ENCODE data around the gene MAP4K2.

Gene MAP4K2

DNA sequence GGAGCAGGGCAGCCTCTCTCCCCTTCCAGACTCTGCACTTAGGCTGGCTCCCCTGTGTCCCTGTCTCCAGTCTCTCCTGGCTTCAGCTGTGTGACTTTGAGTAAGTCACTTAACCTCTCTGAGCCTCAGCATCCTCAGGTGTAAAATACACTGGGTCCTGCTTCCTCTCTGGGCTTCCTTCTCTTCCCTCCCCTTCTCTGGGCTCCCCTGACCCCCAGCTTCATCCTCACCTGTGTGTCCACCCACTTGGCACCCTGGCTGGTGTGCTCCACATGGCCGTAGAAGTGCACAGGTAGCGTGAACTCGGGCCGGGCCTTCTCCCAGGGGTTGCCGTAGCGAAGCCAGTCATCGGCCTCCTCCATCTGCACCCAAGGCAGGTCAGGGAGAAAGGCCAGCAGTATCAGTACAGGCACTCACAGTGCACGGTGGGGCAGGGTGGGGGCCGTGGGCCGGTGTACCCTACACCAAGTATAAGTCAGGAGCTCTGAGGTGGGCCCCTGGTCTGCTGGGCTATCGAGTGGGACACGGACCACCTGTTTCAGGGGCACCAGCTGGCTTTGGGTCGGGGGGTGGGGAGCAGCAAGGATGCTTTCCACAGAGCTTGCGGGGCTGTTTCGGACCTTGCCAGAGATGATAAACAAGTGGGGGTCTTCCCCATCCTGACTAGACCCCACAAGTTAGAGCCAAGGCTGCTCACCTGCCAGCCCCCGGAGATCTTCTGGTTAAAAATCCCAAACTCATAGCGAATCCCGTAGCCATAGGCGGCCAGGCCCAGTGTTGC, 45.3 kb downstream of the MAP4K2 start:
- Histone ChIP-seq H3K4me1 (ENCODE audit: control insufficient read depth, insufficient read depth, low read length, poor library complexity, severe bottlenecking) (peaks cover 20% of the 10 kb centered on the region), H3K4me3 (ENCODE audit: extremely low read depth, insufficient read depth, low read length, poor library complexity, severe bottlenecking) (no peak overlapping the region), H3K9me3 (ENCODE audit: control insufficient read depth, low read length) (no peaks in the 10 kb centered on the region), H3K27ac (ENCODE audit: low read depth, low read length, severe bottlenecking) (no peak overlapping the region), H3K36me3 (ENCODE audit: control insufficient read depth, insufficient read depth, low read length) (peaks cover 9% of the 10 kb centered on the region)
- 84 to 90% methylated on average over 14 of the region's 19 CpGs for WGBS, 2 experiments (ENCODE audit: insufficient coverage in 2 of 2)

DNA sequence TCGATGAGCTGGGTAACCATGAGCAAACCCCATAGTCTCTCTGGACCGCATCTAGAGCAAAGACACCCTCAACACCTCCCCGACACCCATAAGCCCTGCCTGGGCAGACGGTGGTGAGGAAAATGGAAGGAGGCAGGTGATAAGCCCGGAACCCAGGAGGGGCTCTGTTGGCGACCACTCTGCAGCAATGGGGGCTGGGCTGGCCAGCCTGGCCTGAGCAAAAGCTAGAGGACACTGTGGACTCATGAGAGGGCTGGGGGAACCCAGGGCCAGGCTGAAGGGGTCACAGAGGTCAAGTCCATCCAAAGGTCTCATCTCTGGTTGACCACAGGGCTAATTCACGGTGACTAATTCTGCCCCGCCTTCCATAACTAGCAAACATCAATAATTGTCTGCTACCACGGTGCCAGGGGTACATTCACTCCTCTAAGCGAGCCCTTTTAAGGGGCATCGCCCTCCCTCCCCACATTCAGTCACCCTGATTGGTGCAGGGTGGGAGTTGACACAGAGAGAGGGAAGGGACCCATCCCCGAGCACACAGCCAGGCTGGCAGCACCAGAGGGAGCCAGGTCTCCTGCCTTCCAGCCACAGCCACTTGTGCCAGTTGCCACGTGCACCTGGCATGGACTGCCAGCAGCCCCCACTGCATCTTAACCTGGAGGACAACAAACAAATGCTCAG, 47.2 kb downstream of the MAP4K2 start:
- H3K36me3 ChIP-seq (ENCODE audit: control insufficient read depth, insufficient read depth, low read length), result no peaks in the 10 kb centered on the region
- no peaks in the 10 kb centered on the region for H3K9me3 ChIP-seq (ENCODE audit: control insufficient read depth, low read length)
- no peak overlapping the region for H3K4me3 ChIP-seq (ENCODE audit: extremely low read depth, insufficient read depth, low read length, poor library complexity, severe bottlenecking)
- peaks cover 17% of the 10 kb centered on the region for H3K4me1 ChIP-seq (ENCODE audit: control insufficient read depth, insufficient read depth, low read length, poor library complexity, severe bottlenecking)
- 94 to 95% methylated on average over 7 to 12 of the region's 13 CpGs for WGBS, 2 experiments (ENCODE audit: insufficient coverage in 2 of 2)
- H3K27ac ChIP-seq (ENCODE audit: low read depth, low read length, severe bottlenecking), result no peak overlapping the region

DNA sequence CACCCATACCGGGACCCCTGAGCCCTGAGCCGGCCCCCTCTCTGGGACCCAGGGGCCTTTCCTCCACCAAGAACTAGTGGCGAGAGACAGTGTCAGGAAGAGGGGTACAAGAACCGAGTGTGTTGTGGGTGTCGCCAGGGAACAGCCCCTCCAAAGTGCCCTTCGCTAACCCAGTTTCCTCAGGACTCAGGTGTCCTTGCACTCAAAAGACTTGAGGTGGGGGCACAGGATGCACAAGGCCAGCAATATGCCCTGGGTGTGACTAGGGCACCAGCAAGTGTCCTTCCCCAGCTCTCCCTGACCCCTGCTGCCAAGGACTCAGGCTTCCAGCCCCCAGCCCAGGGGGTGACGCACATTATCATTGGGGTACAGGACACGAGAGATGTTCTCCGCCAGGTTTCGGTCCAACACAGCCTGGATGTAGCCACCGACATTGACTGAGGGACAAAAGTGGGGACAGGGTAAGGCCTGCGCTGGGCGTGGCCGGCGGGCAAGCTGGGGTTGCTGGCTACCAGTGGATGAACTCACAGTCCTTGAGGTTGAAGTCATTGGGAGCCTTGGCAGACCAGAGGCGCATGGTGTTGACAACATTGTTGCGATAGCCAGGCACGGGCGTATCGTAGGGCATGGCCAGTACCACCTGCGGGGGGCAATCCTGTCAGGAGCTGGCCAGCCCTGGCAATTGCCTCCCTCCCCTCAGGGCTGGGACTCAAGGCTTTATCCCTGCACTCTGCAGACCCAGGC, 47.9 kb downstream of the MAP4K2 start:
- Histone ChIP-seq H3K36me3 (ENCODE audit: control insufficient read depth, insufficient read depth, low read length) (no peaks in the 10 kb centered on the region), H3K4me3 (ENCODE audit: extremely low read depth, insufficient read depth, low read length, poor library complexity, severe bottlenecking) (no peak overlapping the region), H3K27ac (ENCODE audit: low read depth, low read length, severe bottlenecking) (no peak overlapping the region), H3K9me3 (ENCODE audit: control insufficient read depth, low read length) (no peaks in the 10 kb centered on the region), H3K4me1 (ENCODE audit: control insufficient read depth, insufficient read depth, low read length, poor library complexity, severe bottlenecking) (peaks cover 11% of the 10 kb centered on the region)
- WGBS, 2 experiments (ENCODE audit: insufficient coverage in 2 of 2), result 91 to 94% methylated on average over 20 of the region's 21 CpGs

DNA sequence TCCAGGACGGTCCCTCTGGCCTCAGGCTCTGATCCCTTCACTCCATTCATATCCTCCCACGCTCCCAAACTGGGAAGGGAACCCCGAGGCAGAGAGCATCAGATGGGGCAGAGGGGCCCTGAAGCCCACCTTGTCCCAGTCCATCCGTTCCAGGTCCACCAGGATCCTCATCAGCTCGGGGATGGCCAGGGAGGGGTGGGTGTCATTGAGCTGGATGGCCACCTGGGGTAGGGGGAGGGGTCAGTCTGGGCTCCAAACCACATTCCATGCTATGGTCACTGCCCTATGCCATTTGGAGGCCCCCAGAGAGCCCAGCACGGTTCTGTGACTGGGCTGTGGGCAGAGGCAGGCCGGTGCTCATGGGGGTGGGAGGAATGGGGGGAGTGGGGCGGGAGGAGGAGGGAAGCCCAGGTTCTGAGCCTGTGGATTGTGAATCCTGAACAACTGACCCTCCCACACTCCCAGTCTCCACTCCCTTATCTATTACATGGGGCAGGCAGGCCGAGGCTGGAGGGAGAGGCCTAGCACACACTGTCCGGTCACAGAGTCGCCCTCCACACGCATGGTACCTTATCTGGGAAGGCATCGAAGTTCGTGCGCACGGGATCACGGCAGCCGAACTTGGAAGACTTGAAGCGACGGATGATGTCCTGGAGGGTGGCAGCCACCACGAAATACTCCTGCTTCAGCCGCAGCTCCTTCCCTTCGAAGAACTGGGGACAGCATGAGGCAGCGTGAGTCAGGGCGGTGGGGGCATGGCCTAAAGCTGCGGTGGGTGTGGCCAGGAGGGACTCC, 48.7 kb downstream of the MAP4K2 start:
- peaks cover 4% of the 10 kb centered on the region for H3K4me1 ChIP-seq (ENCODE audit: control insufficient read depth, insufficient read depth, low read length, poor library complexity, severe bottlenecking)
- H3K4me3 ChIP-seq (ENCODE audit: extremely low read depth, insufficient read depth, low read length, poor library complexity, severe bottlenecking), result no peak overlapping the region
- 85 to 89% methylated on average over 20 to 21 of the region's 26 CpGs for WGBS, 2 experiments (ENCODE audit: insufficient coverage in 2 of 2)
- no peak overlapping the region for H3K27ac ChIP-seq (ENCODE audit: low read depth, low read length, severe bottlenecking)
- no peaks in the 10 kb centered on the region for H3K36me3 ChIP-seq (ENCODE audit: control insufficient read depth, insufficient read depth, low read length)
- no peaks in the 10 kb centered on the region for H3K9me3 ChIP-seq (ENCODE audit: control insufficient read depth, low read length)

DNA sequence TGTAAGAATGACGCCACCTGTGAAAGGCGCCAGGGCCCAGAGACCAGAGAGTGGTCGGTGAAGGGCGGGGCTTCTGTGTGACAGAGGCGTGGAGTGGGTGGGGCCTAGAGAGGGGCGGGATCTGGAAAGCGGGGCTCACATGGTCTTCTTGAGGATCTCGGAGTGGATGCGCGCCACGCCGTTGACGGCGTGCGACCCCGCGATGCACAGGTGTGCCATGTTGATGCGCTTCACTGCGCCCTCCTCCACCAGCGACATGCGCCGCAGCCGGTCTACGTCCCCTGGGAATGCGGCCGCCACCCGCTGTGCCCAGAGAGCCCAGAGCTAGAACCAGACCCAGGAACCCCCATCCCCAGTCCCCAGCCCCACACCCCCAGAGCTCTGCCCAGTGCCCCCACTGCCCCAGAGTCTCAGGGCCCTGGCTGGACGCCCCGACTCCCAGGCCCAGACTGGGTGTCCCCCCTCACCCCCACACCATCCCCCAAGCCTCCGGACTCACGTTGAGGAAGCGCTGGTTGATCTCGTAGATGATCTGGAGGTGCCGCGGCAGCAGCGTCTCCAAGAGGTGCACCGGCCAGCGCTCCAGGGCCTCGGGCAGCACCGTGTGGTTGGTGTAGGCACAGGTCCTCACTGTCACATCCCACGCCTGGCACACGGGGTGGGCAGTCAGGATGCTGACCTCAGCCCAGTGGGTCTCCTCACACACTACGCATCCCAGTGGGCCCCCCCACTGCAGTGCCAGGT, 49.5 kb downstream of the MAP4K2 start:
- Histone ChIP-seq H3K4me1 (ENCODE audit: control insufficient read depth, insufficient read depth, low read length, poor library complexity, severe bottlenecking) (no peaks in the 10 kb centered on the region), H3K36me3 (ENCODE audit: control insufficient read depth, insufficient read depth, low read length) (no peaks in the 10 kb centered on the region), H3K27ac (ENCODE audit: low read depth, low read length, severe bottlenecking) (no peak overlapping the region), H3K9me3 (ENCODE audit: control insufficient read depth, low read length) (no peaks in the 10 kb centered on the region), H3K4me3 (ENCODE audit: extremely low read depth, insufficient read depth, low read length, poor library complexity, severe bottlenecking) (no peak overlapping the region)
- WGBS, 2 experiments (ENCODE audit: insufficient coverage in 2 of 2), result 96% methylated on average over 26 to 36 of the region's 43 CpGs

DNA sequence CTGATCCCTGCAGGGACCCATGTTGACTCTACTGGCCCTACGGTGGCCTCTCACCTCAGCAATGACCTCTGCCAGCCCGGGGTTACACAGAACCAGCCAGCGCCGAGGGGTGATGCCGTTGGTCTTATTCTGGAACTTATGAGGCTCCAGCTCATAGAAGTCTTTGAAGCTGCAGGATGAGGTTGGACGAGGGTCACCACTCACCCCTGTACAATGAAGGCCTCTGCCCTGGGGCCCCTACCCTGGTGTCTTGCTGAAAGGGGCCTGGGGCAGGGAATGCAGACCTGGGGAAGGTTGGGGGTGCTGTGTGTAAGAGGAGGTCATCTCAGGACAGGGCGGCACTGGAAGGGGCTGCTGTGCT, 50.0 kb downstream of the MAP4K2 start:
- no peaks in the 10 kb centered on the region for H3K4me1 ChIP-seq (ENCODE audit: control insufficient read depth, insufficient read depth, low read length, poor library complexity, severe bottlenecking)
- no peak overlapping the region for H3K4me3 ChIP-seq (ENCODE audit: extremely low read depth, insufficient read depth, low read length, poor library complexity, severe bottlenecking)
- no peaks in the 10 kb centered on the region for H3K36me3 ChIP-seq (ENCODE audit: control insufficient read depth, insufficient read depth, low read length)
- WGBS, 2 experiments (ENCODE audit: insufficient coverage in 2 of 2), result 90 to 97% methylated on average over 6 to 7 of the region's 7 CpGs
- H3K9me3 ChIP-seq (ENCODE audit: control insufficient read depth, low read length), result no peaks in the 10 kb centered on the region
- H3K27ac ChIP-seq (ENCODE audit: low read depth, low read length, severe bottlenecking), result no peak overlapping the region

DNA sequence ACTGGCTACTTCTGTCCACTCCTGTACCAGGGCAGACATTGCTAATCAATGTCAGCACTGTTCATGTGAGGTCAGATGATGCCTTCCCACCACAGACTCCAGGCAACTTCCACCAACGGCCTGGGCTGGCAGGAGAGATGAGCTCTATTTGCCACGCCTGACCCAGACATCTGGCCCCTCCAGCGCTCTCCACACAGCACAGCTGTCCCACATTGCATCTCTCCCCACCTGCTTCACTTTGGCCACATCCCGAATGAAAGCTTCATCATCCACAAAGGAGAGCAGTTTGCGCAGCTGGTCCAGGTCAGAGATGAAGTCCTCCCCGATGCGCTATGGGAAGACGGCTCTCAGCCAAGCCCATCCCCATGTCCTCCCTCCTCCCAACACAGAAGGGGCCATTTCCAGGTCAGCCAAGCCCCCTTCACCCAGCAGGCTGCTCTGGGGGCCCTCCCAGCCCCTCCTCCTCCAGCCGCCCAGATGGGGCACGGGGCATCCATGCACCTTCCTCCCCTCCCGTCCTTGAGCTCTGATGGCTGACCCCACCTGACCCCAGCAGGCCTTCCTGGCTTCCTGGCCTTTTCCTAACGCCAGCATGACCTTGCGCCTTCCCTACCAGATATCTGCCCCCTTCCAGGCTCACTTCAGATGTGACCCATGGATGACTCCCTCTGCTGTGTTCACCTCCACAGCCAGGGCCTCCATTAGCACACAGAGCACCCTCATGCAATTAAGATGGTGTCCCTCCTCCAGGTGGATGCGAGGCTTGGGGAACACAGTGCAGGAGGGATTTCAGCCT, 50.6 kb downstream of the MAP4K2 start:
- Histone ChIP-seq H3K36me3 (ENCODE audit: control insufficient read depth, insufficient read depth, low read length) (no peaks in the 10 kb centered on the region), H3K4me3 (ENCODE audit: extremely low read depth, insufficient read depth, low read length, poor library complexity, severe bottlenecking) (no peak overlapping the region), H3K4me1 (ENCODE audit: control insufficient read depth, insufficient read depth, low read length, poor library complexity, severe bottlenecking) (no peaks in the 10 kb centered on the region), H3K27ac (ENCODE audit: low read depth, low read length, severe bottlenecking) (no peak overlapping the region), H3K9me3 (ENCODE audit: control insufficient read depth, low read length) (no peaks in the 10 kb centered on the region)
- WGBS, 2 experiments (ENCODE audit: insufficient coverage in 2 of 2), result 93 to 96% methylated on average over 14 of the region's 14 CpGs

DNA sequence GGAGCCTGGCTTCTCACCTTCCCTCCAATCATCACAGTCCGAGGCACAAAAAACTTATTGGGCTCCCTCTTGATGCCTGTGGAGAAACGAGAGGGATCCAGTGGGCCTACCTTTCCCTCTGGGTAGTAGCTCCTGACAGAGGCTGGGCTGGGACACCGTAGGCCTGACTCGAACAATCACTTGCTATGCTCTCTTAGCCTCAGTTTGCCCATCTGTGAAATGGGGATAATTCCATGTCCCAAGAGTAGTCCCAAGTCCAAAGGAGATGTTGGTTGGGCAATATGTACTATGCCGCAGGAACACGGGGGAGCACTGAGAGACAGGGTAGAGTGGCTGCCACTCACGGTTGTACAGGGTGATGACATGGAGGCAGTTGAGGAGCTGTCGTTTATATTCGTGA, 51.4 kb downstream of the MAP4K2 start:
- Histone ChIP-seq H3K4me1 (ENCODE audit: control insufficient read depth, insufficient read depth, low read length, poor library complexity, severe bottlenecking) (no peaks in the 10 kb centered on the region), H3K36me3 (ENCODE audit: control insufficient read depth, insufficient read depth, low read length) (no peaks in the 10 kb centered on the region), H3K27ac (ENCODE audit: low read depth, low read length, severe bottlenecking) (no peak overlapping the region), H3K4me3 (ENCODE audit: extremely low read depth, insufficient read depth, low read length, poor library complexity, severe bottlenecking) (no peak overlapping the region), H3K9me3 (ENCODE audit: control insufficient read depth, low read length) (no peaks in the 10 kb centered on the region)
- 96 to 99% methylated on average over 6 to 9 of the region's 9 CpGs for WGBS, 2 experiments (ENCODE audit: insufficient coverage in 2 of 2)

DNA sequence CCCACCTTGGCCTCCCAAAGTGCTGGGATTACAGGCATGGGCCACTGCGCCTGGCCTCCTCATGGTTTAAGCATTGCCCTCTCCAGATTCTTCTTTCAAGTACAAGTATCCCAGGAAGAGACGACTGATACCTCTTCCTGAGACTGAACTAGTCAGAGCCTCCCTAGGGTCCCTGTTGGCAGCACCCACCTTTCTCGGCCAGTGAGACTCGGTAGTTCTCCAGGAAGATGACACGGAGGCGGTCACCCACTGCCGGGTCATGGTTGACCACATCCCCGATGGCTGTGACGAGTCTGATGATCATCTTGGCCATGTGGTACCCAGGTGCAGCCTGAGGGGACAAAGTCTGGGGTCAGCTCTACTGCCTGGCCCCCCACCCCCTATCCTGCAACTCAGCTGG, 51.9 kb downstream of the MAP4K2 start:
- no peak overlapping the region for H3K4me3 ChIP-seq (ENCODE audit: extremely low read depth, insufficient read depth, low read length, poor library complexity, severe bottlenecking)
- H3K9me3 ChIP-seq (ENCODE audit: control insufficient read depth, low read length), result no peaks in the 10 kb centered on the region
- H3K27ac ChIP-seq (ENCODE audit: low read depth, low read length, severe bottlenecking), result no peak overlapping the region
- WGBS, 2 experiments (ENCODE audit: insufficient coverage in 2 of 2), result 92 to 98% methylated on average over 9 of the region's 9 CpGs
- no peaks in the 10 kb centered on the region for H3K36me3 ChIP-seq (ENCODE audit: control insufficient read depth, insufficient read depth, low read length)
- H3K4me1 ChIP-seq (ENCODE audit: control insufficient read depth, insufficient read depth, low read length, poor library complexity, severe bottlenecking), result no peaks in the 10 kb centered on the region

Measured in mesodermal cell (in vitro differentiated cells).